B cell (primary cell): Measurements from ENCODE around the gene ACKR2.

ENCODE experiments used
- EZH2 ChIP-seq: IDR thresholded peaks from 2 replicates; pipeline ENCODE4 v1.6.1; 2012; ENCODE audit warnings: borderline replicate concordance, low read depth, mild to moderate bottlenecking, moderate library complexity, low read length; ENCODE audit not compliant: insufficient read depth, poor library complexity, severe bottlenecking
- TF ChIP-seq, protein P1 (sequence below): fragments of 200-600 bp; IDR thresholded peaks from one replicate; pipeline ENCODE4 v1.8.0; 2022; ENCODE audit warnings: antibody characterized with exemption, mild to moderate bottlenecking

DNA sequence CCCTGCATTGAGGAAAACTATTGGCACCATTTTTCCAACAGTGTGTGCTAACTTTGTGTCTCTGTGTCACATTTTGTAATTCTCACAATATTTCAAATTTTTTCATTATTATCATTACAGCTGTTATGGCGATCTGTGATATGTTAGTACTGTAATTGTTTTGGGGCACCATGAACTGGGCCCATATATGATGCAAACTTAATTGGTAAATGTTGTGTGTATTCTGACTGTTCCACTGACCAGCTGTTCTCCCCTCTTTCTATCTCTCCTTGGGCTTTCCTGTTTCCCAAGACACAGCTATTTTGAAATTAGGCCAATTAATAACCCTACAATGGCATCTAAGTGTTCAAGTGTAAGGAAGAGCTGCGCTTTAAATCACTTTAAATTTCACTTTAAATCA, 68.6 kb downstream of the ACKR2 start:
- TF ChIP-seq, protein P1, sequence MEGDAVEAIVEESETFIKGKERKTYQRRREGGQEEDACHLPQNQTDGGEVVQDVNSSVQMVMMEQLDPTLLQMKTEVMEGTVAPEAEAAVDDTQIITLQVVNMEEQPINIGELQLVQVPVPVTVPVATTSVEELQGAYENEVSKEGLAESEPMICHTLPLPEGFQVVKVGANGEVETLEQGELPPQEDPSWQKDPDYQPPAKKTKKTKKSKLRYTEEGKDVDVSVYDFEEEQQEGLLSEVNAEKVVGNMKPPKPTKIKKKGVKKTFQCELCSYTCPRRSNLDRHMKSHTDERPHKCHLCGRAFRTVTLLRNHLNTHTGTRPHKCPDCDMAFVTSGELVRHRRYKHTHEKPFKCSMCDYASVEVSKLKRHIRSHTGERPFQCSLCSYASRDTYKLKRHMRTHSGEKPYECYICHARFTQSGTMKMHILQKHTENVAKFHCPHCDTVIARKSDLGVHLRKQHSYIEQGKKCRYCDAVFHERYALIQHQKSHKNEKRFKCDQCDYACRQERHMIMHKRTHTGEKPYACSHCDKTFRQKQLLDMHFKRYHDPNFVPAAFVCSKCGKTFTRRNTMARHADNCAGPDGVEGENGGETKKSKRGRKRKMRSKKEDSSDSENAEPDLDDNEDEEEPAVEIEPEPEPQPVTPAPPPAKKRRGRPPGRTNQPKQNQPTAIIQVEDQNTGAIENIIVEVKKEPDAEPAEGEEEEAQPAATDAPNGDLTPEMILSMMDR: no peak
- no peak for TF ChIP-seq EZH2
